Stimulated activated CD8-positive, alpha-beta memory T cell treated with anti-CD3 and anti-CD28 coated beads, Interleukin-4, amount 100 ng/mL, for 1 hour (primary cell): ENCODE data around the gene CORO2A.

Source experiments
- DNase-seq, 2 donors: peaks; one replicate each; pipeline ENCODE4 v3.0.0-alpha.2; 2020; ENCODE audit warnings: low read depth in 2 of 2, low spot score in 1 of 2

Gene CORO2A

DNA sequence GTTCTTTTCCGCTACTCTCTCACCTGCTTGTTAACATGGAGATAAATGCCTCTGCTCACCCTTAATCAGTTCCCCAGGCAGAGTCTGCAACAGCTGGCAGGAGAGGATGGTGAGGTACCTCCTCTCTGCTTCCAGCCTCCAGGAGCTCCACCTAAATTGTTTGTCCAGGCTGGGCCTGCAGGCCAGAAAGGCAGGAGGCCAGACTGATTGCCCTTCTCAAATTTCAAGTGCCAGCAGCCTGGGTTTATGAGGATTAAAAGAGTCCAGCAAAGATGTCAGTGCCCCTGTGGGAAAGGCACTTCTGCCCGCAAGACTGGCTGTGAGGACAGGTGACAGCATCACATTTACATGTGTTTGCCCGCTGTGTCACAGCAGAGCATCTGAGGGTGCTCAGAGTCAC is 19.8 kb downstream of the CORO2A start:
- no peak for DNase-seq

DNA sequence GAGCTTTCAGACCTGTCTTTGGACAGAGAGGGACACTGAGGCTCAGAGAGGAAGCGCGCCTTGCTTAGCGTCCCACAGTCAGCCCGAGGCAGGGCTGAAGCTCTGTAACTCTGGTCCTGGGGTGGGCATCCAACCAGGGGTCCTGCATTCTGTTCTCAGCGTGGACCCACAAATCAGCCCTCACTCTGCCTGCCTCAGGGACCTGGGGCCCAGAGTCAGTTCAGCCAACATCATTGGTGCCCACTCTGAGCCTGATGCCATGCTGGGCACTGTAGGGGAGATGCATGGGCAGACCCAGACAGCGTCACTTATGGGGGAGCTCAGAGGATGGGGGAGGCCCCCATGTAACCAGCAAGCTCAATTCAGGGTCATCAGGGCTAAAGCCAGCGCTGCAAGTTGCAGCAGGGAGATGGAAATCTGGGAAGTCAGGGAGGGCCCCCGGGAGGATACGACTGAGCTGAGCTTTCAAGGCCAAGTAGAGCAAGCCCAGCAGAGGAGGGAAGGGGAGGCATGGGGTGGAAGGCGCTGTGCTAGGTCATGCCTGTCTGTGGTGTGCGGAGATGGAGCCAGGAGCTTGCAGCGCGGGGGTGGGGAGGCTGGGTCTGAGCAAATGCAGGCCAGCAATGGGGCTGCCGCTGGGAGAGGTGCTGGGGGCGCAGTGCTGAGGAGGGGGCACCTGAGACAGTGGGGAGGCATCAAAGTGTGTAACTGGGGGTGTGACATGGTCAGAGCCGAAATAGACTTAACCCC is 21.1 kb downstream of the CORO2A start:
- no peak for DNase-seq

DNA sequence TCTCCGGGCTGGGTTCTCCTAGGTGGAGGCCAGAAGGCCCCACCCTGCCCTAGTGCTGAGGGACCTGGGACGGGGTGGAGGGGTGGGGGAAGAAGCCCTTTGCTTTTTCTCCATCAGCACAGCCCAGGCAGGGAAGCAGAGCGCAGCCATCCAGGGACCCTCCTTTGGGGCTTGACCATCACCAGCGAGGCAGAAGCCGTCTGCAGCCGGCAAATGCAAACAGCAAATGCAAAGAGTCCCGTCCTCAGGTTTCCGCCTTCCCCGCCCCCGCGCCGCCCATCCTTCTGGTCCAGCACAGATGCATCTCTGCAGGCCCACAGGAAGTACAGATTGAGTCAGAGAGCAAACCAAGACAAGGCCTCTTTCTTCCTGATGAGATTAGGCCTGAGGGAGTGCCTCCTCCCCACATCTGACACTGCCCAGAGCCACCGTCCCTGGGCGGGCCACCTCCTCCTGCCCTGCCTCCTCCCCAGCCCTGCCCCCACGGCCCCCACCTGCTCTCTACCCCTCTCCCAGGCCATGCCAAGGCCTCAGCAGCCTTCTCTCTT is 23.4 kb downstream of the CORO2A start:
- no peak for DNase-seq

DNA sequence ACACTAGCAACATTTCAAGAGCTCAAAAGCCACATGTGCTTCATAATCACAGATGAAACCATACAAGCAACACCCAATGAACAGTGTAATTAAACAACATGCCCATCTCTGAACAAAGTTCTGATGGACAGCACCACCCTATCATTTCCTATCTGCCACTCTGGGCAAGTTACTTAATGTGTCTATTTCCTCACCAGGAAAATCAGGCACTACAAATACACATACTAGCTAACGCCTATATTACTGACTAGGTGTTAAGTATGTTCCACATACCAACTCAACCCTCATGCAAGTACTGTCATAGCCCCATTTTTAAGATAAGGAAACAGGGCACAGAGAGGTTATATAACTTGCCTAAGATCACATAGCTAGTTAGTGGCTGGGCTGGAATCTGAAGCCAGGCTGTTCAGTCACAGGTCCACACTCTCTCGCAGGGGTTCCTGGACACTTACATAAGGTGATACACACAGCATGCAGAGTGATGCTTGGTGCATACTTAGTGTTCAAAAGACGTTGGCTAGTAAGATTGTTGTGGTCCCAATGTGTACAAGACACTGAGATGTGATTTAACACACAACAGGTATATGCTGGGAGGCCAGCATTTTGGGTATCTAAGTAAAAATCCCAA is 24.2 kb downstream of the CORO2A start:
- no peak for DNase-seq

DNA sequence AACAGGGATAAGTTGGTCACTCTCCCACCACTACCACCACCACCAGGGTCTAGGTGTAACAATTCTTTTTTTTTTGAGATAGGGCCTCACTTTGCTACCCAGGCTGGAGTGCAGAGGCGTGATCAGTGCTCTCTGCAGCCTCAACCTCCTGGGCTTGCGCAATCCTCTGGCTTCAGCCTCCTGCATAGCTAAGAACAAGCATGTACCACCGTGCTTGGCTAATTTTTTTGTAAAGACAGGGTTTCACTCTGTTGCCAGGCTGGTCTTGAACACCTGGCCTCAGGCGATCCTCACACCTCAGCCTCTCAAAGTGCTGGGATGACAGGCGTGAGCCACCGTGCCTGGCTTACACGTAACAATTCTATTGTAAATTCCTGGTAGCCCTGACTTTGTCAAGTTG is 27.5 kb downstream of the CORO2A start:
- DNase-seq, result no peak

DNA sequence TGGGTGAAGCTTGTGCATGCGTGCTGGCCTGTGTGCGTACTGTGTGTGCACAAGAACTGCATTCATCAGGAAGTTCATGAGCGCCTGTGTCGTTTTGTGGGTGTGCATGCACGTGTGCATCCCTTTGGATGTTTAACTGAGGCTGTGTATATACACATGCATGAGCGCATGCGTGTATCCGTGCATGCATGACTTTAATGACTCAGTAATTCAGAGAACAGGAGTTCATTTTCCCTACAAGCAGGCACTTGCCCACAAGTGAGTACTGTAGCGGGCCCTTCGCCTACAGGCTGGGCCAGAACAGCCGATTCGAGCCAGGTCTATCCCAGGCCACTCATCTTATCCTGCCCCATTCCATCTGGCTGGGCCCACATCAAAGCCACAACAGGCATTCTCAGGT is 29.8 kb downstream of the CORO2A start:
- DNase-seq, result no peak

DNA sequence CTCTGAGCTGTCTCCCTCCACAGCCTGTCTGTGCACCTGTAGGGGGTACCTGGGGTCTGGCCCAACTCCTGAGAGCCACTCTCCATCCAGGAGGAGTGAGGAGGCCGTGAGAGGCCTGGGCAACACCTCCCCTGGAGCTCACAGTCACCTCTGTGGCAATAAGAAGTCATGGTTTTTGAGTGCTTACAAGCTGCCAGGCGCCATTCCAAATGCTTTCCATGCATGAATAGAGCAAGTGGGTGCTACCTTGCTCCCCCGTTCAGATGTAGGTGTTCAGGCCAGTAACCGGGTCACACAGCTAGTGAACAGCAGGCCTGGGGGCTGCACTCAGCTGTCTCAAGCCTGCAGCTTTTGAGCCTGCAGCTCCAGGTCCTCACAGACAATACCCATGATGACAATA is 30.6 kb downstream of the CORO2A start:
- no peak for DNase-seq

DNA sequence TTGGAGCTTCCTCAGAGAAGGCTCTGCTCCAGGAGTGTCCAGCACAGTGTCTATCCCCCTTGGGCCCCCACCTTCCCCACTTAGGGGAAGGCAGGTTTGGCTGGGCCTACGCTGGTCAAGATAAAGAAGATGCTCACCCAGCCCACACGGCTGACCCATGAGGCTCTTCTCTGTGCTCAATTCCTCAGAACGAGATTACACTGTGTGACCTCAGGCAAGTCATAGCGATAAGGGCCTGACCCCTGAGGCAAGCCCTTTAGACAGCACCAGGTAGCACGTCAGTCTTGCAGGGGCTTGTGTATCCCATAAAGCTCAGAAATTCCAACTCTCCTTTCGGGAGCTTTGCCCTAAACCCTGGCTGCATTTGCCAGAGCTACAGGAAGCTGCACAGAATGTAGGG is 32.6 kb downstream of the CORO2A start:
- no peak for DNase-seq

DNA sequence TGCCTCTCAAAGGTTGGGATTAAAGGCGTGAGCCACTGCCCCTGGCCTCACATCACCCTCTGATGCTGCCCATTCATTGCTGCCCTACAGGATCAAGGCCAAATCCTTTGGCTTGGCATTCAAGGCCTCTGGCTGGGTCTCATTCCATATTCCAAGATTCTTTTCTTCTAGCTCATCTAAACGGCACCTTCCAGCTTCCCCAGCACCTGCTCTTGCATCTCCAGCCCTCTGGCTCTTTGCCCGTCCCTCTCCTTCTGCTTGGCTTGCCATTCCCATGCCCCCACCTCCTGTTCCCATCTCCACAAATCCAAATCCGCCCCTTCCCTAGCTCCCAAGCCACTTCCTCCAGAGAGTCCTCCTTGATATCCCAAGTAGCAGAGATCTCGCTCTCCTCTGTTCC is 33.1 kb downstream of the CORO2A start:
- DNase-seq, result no peak

DNA sequence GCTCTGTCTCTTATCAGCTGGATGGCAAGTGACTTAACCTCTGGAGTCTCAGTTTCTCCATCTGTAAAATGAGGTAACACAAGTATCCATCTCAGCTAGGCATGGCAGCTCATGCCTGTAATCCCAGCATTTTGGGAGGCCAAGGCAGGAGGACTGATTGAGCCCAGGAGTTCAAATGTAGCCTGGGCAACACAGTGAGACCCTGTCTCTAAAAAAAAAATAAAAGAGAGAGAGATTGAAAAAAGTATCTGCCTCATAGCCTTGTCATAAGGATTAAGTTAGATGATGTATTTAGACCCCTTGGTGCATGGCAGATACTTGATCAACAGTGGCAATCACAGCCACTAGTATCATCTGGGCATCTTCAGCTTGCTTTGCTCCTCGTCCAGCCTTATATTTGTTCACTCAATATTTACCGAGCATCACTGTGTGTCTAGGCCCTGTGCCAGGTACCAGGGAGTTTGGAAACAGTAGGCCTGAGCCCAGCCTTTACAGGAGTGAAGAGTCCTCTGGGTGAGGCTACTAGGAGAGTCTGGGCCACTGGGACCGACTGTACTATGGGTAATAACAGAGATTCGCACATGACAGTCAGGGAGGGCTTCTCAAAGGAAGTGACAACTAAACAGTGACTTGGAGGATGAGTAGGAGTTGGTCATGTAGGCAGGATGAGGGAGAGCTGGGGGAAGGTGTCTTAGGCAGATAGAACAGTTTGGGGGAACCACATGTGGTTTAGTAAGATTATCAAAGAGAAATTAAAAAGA is 34.2 kb downstream of the CORO2A start:
- DNase-seq, result no peak

DNA sequence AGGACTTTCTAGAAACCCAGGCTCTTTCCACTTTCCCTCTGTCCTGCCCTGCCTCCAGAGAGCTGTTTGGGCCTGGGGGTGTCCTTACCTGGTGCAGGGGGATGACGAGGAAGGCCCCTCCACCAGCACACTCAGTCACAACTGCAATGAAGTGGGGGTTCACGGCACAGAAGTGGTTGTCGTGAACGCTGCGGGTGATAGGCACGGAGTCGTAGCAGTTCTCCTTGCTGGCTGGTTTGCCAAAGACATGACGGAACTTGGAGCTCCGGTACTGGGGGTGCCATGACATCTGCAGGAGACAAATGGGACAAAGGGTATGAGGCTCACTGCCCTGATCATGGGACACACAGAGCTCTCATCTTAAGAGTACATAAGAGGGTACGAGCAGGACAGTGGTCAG is 35.1 kb downstream of the CORO2A start:
- no peak for DNase-seq

DNA sequence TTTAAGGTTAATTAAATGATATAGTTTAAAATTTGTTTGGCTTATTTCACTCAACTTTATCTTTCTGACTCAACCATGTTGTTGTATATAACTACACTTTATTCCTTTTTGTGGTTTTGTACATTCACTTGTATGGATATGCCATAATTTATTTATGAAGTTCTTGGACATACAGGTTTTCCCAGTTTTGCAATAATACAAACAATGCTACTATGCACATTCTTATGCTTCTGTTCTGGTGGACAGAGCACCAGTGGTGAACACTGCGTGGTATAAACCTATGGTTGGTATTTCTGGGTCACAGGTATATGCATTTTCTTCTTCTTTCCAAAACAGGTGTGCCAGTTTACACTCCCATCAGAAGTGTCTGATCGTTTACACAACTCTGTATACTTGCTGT is 37.8 kb downstream of the CORO2A start:
- DNase-seq, result no peak

DNA sequence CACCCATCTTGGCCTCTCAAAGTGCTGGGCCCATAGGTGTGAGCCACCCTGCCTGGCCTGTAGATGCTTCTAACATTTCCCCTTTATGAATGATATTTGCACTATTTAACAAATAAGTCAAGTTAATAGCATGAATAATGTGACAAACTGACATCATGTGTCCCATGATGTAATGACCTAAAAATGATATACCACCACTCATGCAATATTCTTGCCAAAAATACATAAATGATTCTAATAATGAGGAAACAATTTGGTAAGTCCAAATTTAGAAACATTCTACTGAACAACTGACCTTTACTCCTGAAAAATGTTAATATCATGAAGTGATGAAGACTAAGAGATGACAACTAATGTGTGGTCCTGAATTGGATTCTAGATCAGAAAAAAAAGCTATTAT is 39.9 kb downstream of the CORO2A start:
- no peak for DNase-seq

DNA sequence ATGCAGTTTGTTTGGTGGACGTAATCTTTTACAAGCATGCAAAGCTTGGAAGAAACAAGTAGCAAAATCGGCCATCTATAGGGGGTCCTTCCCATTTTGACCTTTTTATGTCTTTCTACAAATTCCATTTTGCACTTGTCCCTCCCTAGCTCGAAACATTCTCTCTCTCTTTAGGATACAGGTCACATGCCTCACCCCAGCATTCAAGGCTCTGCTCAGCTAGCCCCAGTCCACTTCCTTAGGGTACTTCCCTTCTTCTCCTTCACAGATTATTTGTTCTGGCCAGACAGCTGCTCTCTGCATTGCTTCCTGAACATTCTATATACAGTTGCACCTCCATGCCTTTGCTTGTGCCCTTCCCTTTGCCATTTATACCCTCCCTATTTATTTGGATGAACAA is 41.7 kb downstream of the CORO2A start:
- no peak for DNase-seq

DNA sequence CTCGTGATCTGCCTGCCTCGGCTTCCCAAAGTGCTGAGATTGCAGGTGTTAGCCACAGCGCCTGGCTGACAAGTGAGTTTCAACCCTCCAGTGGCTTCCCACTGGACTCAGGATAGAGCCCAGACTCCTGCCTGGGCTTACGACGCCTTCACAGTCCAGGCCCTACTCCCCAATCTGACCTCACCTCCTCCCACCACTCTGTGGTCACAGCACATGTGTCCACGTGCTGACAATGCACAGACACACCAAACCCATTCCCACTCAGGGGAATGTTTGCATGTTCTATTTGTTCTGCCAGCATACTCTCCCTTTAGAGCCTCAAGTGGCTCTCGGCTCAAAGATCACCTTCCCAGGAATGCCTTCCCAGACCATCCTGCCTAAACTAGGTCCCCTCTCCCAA is 42.3 kb downstream of the CORO2A start:
- DNase-seq, result no peak

DNA sequence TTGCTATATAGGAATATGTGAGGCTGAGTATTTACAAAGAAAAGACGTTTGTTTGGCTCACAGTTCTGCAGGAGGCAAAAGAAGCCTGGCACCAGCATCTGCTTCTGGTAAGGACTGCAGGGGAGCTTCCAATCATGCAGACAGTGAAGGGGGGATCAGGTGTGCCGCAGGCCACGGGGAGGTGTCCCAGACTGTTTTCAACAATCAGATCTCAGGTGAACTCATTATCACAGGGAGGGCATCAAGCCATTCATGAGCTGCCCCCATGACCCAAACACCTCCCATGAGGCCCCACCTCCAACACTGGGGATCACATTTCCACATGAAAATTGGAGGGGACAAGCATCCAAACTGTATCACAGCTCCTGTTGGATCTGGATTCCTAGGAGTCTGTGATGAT is 43.0 kb downstream of the CORO2A start:
- no peak for DNase-seq

DNA sequence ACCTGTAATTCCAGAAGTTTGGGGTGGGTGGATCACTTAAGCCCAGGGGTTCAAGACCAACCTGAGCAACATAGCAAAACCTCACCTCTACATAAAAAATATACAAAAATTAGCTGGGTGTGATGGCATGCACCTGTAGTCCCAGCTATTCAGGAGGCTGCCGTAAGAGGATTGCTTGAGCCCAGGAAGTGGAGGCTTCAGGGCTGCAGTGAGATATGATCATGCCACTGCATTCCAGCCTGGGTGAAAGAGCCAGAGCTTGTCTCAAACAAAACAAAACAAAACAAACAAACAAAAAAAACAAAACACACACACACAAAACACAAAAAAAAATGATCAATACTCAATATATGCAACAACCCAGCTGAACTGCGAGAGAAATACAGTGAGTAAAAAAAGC is 44.0 kb downstream of the CORO2A start:
- no peak for DNase-seq

DNA sequence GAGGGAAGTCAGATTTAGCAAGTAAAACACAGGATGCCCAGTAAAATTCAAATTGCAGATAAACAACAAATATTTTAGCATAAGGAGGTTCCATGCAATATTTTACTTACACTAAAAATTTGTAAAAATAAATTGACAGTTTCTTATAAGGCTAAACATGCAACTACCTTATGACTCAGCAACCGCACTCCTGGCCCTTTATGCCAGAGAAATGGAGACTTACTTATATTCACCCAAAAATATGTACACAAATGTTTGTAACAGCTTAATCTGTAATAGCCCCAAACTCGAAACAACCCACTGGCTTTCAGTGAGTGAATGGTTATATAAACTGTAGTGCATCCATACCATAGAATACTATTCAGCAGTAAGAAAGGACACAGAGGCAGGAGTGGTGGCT is 44.9 kb downstream of the CORO2A start:
- DNase-seq, result no peak

DNA sequence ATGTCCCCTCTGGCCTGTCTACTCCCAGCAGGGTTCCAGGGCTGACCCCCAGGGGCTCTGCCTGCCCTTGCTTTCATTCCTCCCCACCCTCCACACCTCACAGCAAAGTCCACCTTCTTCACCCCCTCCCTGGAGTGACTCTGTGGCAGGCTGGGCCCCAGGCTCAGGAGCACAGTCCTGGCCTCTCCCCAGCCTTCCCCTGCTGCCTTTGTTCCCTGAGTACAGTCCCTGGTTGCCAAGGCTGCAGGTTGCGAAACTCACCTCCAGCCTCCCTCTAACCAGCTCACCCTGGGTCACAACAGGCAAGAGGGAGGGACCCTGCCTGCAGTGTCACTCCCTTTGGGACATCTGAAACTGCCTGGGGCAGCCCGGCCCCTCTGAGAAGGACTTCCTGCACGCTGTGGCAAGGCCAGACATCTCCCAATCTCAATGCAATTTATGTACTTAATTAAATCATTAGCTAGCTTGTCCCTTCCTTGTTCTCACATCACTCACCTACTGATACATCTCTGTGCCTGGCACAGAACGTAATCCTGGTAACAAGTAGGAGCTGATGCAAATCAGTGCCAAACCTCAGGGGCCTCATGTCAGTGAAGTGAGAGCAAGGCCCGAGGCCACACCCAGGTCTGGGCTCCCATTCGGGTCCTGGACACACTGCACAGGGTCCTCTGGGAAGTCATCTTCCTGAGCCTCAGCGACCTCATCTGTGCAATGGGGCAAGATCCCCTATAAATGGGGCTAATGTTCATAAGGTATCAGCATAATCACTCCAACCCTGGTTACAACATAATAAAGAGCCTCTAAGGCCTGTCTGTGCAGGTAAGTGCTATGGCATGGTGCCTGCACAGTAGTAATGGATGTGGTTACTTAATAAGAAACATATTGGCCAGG is 46.1 kb downstream of the CORO2A start:
- DNase-seq, result no peak

DNA sequence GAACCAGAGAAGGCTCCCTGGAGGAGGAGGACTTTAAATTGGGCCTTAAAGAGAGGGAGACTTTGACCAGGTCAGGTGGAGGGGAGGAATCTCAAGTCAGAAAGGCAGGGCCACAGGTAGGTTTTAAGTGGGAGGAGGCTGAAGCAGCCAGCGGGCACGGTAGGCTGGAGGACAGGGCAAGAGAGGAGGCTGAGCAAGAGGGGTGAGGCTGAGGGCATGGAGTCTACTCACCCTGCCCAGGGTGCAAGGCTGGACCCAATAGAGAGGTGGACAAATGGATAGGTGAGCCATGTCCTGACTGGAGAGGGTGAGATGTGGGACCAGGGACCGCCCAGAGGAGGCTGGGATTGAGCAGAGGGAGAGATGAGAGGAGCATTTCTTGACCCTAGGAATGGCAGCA is 47.8 kb downstream of the CORO2A start:
- no peak for DNase-seq

DNA sequence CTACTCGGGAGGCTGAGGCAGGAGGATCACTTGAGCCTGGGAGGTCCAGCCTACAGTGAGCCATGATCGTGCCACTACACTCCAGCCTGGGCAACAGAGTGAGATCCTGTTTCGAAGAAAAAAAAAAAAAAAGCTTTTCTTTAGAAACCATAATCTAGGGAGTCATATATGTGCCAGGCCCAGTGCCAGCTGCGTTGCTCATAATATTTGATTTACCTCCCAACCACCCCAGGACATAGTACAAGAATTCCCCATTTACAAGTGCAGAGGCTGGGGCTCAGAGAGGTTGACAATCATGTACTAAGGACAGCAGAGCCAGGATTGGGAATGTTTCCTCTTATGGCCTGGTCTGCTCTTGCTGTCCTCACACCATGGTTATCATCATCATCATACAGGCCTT is 48.4 kb downstream of the CORO2A start:
- DNase-seq, result no peak
